H1 (cell line): ENCODE results near the gene CPSF2. TPM values are rescaled to one million over a fixed set of nuclear protein-coding genes. Genes with fewer than 3 reads are reported as not detected.

Experiments
- CTCF ChIA-PET: fragments of 300-600 bp; sonication (Branson Sonifier 250); formaldehyde crosslinking; loops from one replicate; lab custom pipeline; 2021; ENCODE audit not compliant: partially characterized antibody; lab: Charles Lee
- POLR2A ChIA-PET: fragments of 300-600 bp; sonication (Branson Sonifier 250); formaldehyde crosslinking; loops from one replicate; lab custom pipeline; 2021; ENCODE audit warnings: inconsistent platforms; ENCODE audit not compliant: partially characterized antibody; lab: Charles Lee
- DNase-seq, 2 experiments: peaks; one replicate each; pipeline versions ENCODE4 v3.0.0 to v3.0.0-alpha.2; 2010 to 2022; ENCODE audit warnings: low spot score in 2 of 2, low read depth in 1 of 2, mixed read lengths in 1 of 2
- FAIRE-seq: peaks from 2 replicates; lab custom pipeline; 2011; peaks lifted over from hg19 to GRCh38; lab: Jason Lieb, UNC
- H2AFZ ChIP-seq: 2 replicates; pipeline ENCODE4 v1.8.1; 2012; ENCODE audit warnings: low read length, inconsistent platforms
- H2AK5ac ChIP-seq: 2 replicates; pipeline ENCODE4 v1.6.1; 2013; ENCODE audit warnings: low read depth, low read length
- H2BK120ac ChIP-seq: replicated peaks from 2 replicates; pipeline ENCODE3; 2013; ENCODE audit warnings: low read depth, low read length, inconsistent platforms
- H2BK12ac ChIP-seq: 2 replicates; pipeline ENCODE4 v1.6.1; 2013; ENCODE audit warnings: low read depth, low read length
- H2BK15ac ChIP-seq: 2 replicates; pipeline ENCODE4 v1.6.1; 2013; ENCODE audit warnings: low read length
- H2BK20ac ChIP-seq: 2 replicates; pipeline ENCODE4 v1.6.1; 2013; ENCODE audit warnings: low read length
- H2BK5ac ChIP-seq: 2 replicates; pipeline ENCODE4 v1.6.1; 2013; ENCODE audit warnings: low read depth, low read length
- H3K14ac ChIP-seq: 2 replicates; pipeline ENCODE4 v1.6.1; 2013; ENCODE audit warnings: inconsistent platforms; ENCODE audit not compliant: insufficient read length
- H3K18ac ChIP-seq: 2 replicates; pipeline ENCODE4 v1.6.1; 2013; ENCODE audit warnings: low read length; ENCODE audit errors: extremely low read depth
- H3K23ac ChIP-seq: 2 replicates; pipeline ENCODE4 v1.6.1; 2013; ENCODE audit warnings: inconsistent platforms; ENCODE audit not compliant: insufficient read length
- H3K23me2 ChIP-seq: 2 replicates; pipeline ENCODE4 v1.6.1; 2013; ENCODE audit warnings: low read depth, low read length
- H3K27ac ChIP-seq: 2 replicates; pipeline ENCODE4 v1.6.1; 2011; ENCODE audit warnings: low read depth, low read length, inconsistent platforms
- H3K27me3 ChIP-seq, 4 experiments: replicated peaks in 1 of 4; 1 replicate in 1 of 4; 2 replicates in 3 of 4; pipeline versions ENCODE4 v1.6.1 to v1.8.1; 2011 to 2013; ENCODE audit warnings: low read length in 3 of 4, mild to moderate bottlenecking in 3 of 4, inconsistent platforms in 2 of 4, mixed read lengths in 2 of 4, moderate library complexity in 1 of 4; ENCODE audit not compliant: control insufficient read depth in 3 of 4, insufficient read depth in 3 of 4; ENCODE audit errors: extremely low read depth in 1 of 4
- H3K36me3 ChIP-seq, 4 experiments: 2 replicates each; pipeline versions ENCODE4 v1.6.1 to v1.8.1; 2011 to 2013; ENCODE audit warnings: mild to moderate bottlenecking in 4 of 4, low read length in 3 of 4, moderate library complexity in 2 of 4, control low read depth in 1 of 4, inconsistent platforms in 1 of 4; ENCODE audit not compliant: insufficient read depth in 4 of 4, control insufficient read depth in 2 of 4
- H3K4ac ChIP-seq: replicated peaks from 2 replicates; pipeline ENCODE3; 2013; ENCODE audit warnings: low read length, low read depth, mixed read lengths, inconsistent platforms; ENCODE audit not compliant: insufficient read length
- H3K4me1 ChIP-seq, 4 experiments: replicated peaks in 1 of 4; 1 replicate in 1 of 4; 2 replicates in 3 of 4; pipeline versions ENCODE4 v1.6.1 to v1.8.1; 2011 to 2013; ENCODE audit warnings: low read length in 3 of 4, inconsistent platforms in 2 of 4, mixed read lengths in 1 of 4; ENCODE audit not compliant: insufficient read depth in 4 of 4, control insufficient read depth in 3 of 4
- H3K4me2 ChIP-seq, 2 experiments: 2 replicates each; pipeline versions ENCODE4 v1.6.1 to v1.8.1; 2011 to 2013; ENCODE audit warnings: low read depth in 2 of 2, low read length in 2 of 2, control low read depth in 1 of 2, inconsistent platforms in 1 of 2, mild to moderate bottlenecking in 1 of 2; ENCODE audit not compliant: insufficient read depth in 1 of 2
- H3K4me3 ChIP-seq, 4 experiments: fragments of 200-600, 300-600 bp in 1 of 4; sonication (generic), shearing (Covaris generic), sonication (Bioruptor Twin) in 1 of 4; 2 replicates each; pipeline versions ENCODE4 v1.5.1 to v1.8.1; 2011 to 2016; ENCODE audit warnings: low read length in 4 of 4, low read depth in 3 of 4, control low read depth in 2 of 4, inconsistent platforms in 2 of 4, mild to moderate bottlenecking in 2 of 4, mixed read lengths in 1 of 4, moderate library complexity in 1 of 4; ENCODE audit not compliant: insufficient read depth in 2 of 4; ENCODE audit errors: extremely low read depth in 1 of 4
- H3K56ac ChIP-seq: replicated peaks from 2 replicates; pipeline ENCODE3; 2013; ENCODE audit warnings: low read depth, mild to moderate bottlenecking, mixed read lengths, low read length, inconsistent platforms; ENCODE audit not compliant: insufficient read length
- H3K79me1 ChIP-seq: 2 replicates; pipeline ENCODE4 v1.6.1; 2013; ENCODE audit warnings: low read depth, low read length, control low read depth
- H3K79me2 ChIP-seq, 2 experiments: 2 replicates each; pipeline versions ENCODE4 v1.6.1 to v1.8.1; 2012 to 2013; ENCODE audit warnings: low read length in 2 of 2, mild to moderate bottlenecking in 2 of 2, inconsistent platforms in 1 of 2; ENCODE audit not compliant: insufficient read depth in 2 of 2, control insufficient read depth in 1 of 2
- H3K9ac ChIP-seq, 4 experiments: replicated peaks in 1 of 4; 1 replicate in 1 of 4; 2 replicates in 3 of 4; pipeline versions ENCODE4 v1.6.1 to v1.8.1; 2011 to 2013; ENCODE audit warnings: low read depth in 3 of 4, low read length in 3 of 4, control low read depth in 2 of 4, mild to moderate bottlenecking in 2 of 4, moderate library complexity in 2 of 4, inconsistent platforms in 1 of 4; ENCODE audit errors: extremely low read depth in 1 of 4
- H3K9me3 ChIP-seq, 2 experiments: 2 replicates each; pipeline versions ENCODE4 v1.6.1 to v1.8.1; 2012 to 2013; ENCODE audit warnings: mild to moderate bottlenecking in 2 of 2, moderate library complexity in 2 of 2, control low read depth in 1 of 2, inconsistent platforms in 1 of 2, low read depth in 1 of 2, low read length in 1 of 2, mixed read lengths in 1 of 2; ENCODE audit not compliant: insufficient read depth in 2 of 2
- H4K20me1 ChIP-seq, 2 experiments: replicated peaks in 1 of 2; 2 replicates each; pipeline versions ENCODE3 to v1.8.1; 2011 to 2013; ENCODE audit warnings: inconsistent platforms in 2 of 2, low read length in 2 of 2, mild to moderate bottlenecking in 1 of 2; ENCODE audit not compliant: insufficient read depth in 2 of 2, control insufficient read depth in 1 of 2
- H4K5ac ChIP-seq: 2 replicates; pipeline ENCODE4 v1.6.1; 2013; ENCODE audit warnings: low read length, low read depth, mixed read lengths, inconsistent platforms; ENCODE audit not compliant: insufficient read length
- H4K8ac ChIP-seq: 2 replicates; pipeline ENCODE4 v1.8.0; 2013; ENCODE audit warnings: mild to moderate bottlenecking, moderate library complexity, low read length, inconsistent platforms; ENCODE audit not compliant: insufficient read depth; ENCODE audit errors: extremely low read depth
- H4K91ac ChIP-seq: replicated peaks from 2 replicates; pipeline ENCODE3; 2013; ENCODE audit warnings: low read length, mixed read lengths, inconsistent platforms; ENCODE audit not compliant: insufficient read length
- CHD2 ChIP-seq: IDR thresholded peaks from 2 replicates; pipeline ENCODE4 v1.6.1; 2012; ENCODE audit warnings: low read length, improper control_type of control experiment
- JUND ChIP-seq: IDR thresholded peaks from 2 replicates; pipeline ENCODE4 v1.6.1; 2011; ENCODE audit warnings: mild to moderate bottlenecking, improper control_type of control experiment, low read length
- TEAD4 ChIP-seq: IDR thresholded peaks from 2 replicates; pipeline ENCODE4 v1.6.1; 2012; ENCODE audit warnings: low read depth, low read length, inconsistent platforms, mixed read lengths
- polyA plus RNA-seq, 7 experiments: library from polyadenylated mRNA; depleted of rRNA in 3 of 7; stranded (reverse) in 5 of 7; unstranded in 2 of 7; fragments of >200 nt in 5 of 7; fragments of 200-250 nt in 2 of 7; gene quantifications; 1 replicate in 5 of 7; 2 replicates in 1 of 7; 4 replicates in 1 of 7; pipeline versions ENCODE4 v1.2.1 to v1.2.3, GENCODE V29; 2011 to 2013; ENCODE audit warnings: missing spikeins in 2 of 7, mixed read lengths in 2 of 7
- total RNA-seq: library from RNA; stranded (reverse); fragmentation: NEBNext Ultra II Directional; extraction: Animal tissue kit (Norgen Biotek cat#: 25700); gene quantifications from 2 replicates; pipeline ENCODE4 v1.2.1, GENCODE V29; 2021

Gene CPSF2
- total and polyA plus RNA-seq, 2 of the 8 experiments (the other 6 are each of a cell fraction or from before 2014, with no cell fraction given): 11.3 to 130 TPM

- H3K4me2 ChIP-seq: no peak overlapping the region
- no peak for FAIRE-seq
- H4K91ac ChIP-seq: no peak overlapping the region
- H3K27ac ChIP-seq: no peak overlapping the region
- no peak overlapping the region for H3K23ac ChIP-seq
- no peak overlapping the region for H4K8ac ChIP-seq
- no peak overlapping the region for H2BK120ac ChIP-seq
- H3K79me1 ChIP-seq: no peaks in the 10 kb centered on the region
- no peaks in the 10 kb centered on the region for H3K23me2 ChIP-seq
- POLR2A ChIA-PET: no interaction called here
- no peak overlapping the region for H3K14ac ChIP-seq
- no peak overlapping the region for H2AFZ ChIP-seq
- no peak overlapping the region for H3K9ac ChIP-seq
- CTCF ChIA-PET: no interaction called here
- H2BK15ac ChIP-seq: no peak overlapping the region
- no peak overlapping the region for H4K5ac ChIP-seq
- no peak overlapping the region for H2BK5ac ChIP-seq
- H3K9me3 ChIP-seq: no peaks in the 10 kb centered on the region
- no peak overlapping the region for H2BK20ac ChIP-seq
- H3K18ac ChIP-seq: no peak overlapping the region
- no peaks in the 10 kb centered on the region for H3K27me3 ChIP-seq
- H3K56ac ChIP-seq: no peak overlapping the region
- no peak overlapping the region for H3K4ac ChIP-seq
- no peak overlapping the region for H2BK12ac ChIP-seq
- no peaks in the 10 kb centered on the region for H3K4me1 ChIP-seq
- no peak overlapping the region for H3K4me3 ChIP-seq
- no peak for DNase-seq
- peaks cover 0 to 3% of the 10 kb centered on the region in 2 experiments for H4K20me1 ChIP-seq
- peaks cover 2 to 41% (median 19%) of the 10 kb centered on the region in 4 experiments for H3K36me3 ChIP-seq
- TF ChIP-seq JUND (no peak), TEAD4 (no peak), CHD2 (no peak)
- H2AK5ac ChIP-seq: no peak overlapping the region
- no peaks in the 10 kb centered on the region for H3K79me2 ChIP-seq
Measured at GRCh38 chr14:92074555-92074954, 47.2 kb upstream of the CPSF2 start.
